ENCODE data around the gene PXYLP1.

Gene PXYLP1

DNA sequence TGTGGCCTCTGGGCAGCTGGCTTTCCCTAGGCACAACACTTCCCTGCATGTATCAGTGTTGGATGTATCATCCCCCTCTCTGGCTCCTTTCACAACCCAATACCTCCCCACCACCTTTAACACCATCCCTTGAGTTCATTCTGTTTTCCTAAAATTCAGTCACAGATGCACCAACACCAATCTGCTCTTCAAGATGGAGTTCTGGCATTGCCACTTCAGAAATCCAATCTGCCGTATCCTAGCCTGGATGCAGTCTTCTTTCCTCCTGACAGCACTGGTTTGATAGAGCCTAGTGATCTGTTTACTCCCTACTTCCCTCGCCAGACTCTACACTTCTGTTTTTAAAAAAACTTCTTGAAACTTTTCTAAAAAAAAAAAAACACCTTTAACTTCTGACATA is 21.7 kb downstream of the PXYLP1 start:
- DNase-seq: peak; percentile 4 to 58

DNA sequence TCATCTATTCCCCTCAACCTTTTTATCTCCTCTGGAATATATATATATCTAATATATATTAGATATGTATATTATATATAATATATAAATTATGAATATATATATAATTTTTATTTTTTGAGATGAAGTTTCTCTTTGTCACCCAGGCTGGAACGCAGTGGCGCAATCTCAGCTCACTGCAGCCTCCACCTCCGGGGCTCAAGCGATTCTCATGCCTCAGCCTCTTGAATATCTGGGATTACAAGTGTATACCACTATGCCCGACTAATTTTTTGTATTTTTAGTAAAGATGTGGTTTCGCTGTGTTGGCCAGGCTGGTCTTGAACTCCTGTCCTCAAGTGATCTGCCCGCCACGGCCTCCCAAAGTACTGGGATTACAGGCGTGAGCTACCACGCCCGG is 22.2 kb downstream of the PXYLP1 start:
- no peak for DNase-seq

DNA sequence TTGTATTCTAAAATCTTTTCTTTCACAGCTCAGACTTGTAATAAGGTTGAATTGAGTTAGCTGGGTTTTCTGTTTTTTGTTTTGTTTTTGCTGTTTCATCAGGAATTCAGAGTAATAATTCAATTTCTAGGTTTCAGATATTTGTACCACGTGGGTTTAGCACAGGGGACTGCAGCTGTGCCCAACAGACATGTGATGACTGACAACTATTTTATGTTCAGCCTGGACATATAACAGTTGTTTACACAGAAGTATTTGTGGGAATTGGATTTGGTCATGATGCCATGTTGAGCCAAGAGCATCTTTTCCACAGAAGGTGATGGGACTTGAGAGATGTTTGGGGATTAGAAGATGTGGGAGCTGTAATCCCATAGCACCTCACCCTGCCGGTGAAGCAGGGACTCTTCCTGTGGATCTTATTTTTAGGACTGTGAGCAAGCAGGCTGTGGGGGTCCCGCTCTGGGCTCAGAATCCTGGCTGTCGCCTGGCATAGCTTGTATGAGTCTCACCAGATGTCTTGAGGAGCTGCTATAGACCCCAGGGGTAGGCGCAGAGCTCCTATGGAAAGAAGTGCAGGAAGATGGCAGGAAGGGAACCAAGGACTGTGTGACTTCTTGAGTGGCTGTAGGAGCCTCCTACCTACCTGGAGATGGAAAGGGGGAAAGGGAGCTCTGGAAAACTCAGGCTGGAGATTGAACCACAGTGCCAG is 23.7 kb downstream of the PXYLP1 start:
- peak; percentile 65 to 77 for DNase-seq

- peak; percentile 94 to 97 for DNase-seq
Measured at GRCh38 chr3:141255846-141256261, 24.2 kb downstream of the PXYLP1 start.

- no peak for DNase-seq
Measured at GRCh38 chr3:141256820-141257219, 25.2 kb downstream of the PXYLP1 start.

- DNase-seq: no peak
Measured at GRCh38 chr3:141257961-141258360, 26.3 kb downstream of the PXYLP1 start.

DNA sequence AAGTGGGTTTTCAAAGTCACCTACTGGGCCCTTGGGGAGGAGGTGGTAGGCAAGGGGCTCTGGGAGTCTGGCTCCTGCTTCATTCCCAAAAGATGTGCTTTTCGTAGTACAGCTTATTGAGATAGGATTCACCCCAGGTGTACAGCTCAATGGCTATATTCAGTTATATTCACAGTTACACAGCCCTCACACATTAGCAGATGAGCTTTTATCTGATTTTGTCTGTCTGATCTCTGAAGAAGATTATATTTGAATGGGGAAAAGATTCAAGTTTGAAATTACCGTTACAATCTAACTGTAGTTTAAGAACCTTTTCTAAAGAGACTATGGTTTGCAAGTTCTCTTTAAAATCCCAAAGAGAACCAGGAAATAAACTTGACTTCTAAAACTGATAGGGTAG is 27.3 kb downstream of the PXYLP1 start:
- DNase-seq: no peak

DNA sequence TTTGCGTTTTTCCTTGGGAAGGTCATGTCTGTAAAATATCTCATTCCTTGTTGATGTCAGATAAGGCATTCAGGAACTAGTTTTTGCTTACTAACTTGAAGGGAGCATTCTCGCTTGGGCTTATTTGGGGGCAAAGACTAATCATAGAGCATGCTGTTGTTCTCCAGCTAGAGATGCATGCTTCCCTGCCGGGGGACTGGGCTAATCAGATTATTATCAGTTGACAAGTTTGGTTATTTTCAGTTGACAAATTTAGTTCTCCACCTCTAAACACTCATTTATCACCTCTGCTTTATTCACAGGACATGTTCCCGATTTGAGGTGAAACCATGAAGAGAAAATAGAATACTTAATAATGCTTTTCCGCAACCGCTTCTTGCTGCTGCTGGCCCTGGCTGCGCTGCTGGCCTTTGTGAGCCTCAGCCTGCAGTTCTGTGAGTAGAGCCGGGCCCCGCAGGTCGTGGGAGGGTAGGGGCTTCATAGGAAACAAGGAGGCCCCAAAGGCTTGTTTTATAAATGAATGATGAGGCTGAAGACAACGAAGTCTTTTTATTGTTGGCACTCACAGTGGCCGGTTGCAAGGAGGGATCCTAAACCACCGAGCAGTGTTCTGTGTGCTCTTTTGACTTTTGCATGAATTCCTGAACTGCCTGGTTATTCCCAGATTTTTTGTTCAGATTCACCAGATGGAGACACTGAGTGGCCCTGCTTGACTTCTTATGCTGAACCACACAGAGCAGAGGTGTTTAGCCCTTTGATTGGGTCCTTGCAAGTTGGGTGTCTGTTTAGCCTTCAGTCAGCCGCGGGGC is 28.4 kb downstream of the PXYLP1 start:
- no peak for DNase-seq

DNA sequence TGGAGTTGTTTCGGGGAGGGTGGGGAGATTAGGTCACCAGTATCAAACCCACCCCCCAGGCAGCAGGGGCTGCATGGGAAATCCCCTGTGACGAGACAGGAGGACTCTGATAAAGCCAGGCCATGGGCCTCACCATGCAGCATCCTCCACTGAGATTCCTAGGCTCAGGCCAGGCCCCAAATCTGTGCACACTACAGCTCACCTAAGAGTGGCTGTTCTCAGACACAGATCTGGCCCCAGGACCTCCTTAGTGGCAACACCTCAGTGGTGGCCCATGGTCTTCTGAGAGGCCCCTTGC is 29.0 kb downstream of the PXYLP1 start:
- DNase-seq: no peak

DNA sequence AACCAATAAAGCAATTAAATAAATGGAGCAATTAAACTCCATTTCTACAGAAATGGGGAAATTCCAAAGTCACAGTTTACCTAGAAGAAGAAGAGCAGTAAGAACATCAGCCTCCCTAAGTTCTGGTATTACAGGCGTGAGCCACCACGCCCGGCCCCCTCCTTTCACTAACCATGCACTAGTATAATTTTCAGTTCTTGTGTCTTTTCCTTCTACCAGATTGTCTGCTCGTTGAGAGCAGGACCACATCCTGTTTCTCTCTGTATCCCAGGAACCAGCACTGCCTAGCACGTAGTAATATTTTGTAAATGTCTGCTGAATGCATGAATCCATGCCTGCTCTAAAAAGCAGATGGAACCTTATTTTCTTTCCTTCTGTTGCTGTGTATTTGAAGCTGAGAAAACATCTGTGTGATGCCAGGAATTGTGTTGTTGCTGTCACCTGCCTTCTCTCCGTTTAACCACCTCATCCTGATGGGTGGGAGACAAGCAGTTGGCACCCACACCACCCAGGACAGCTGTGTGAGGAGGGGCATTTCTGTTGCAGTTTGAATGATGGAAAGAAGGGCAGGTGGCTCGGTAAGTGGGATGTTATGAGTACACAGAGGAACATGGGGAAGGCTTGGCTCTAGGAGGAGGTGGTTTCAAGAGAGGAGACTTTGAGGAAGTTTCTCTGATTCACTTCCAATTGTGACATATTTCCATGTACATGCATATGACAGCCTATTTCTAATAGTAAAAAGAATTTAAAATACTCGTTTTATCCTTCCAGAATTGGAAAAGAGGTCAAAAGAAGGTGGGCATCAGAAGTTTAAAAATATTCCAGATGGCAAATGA is 30.1 kb downstream of the PXYLP1 start:
- peak in 1 of 2 experiments; percentile 8 for DNase-seq

GRCh38 chr3:141262308-141262705 is 30.7 kb downstream of the PXYLP1 start:
- no peak for DNase-seq

DNA sequence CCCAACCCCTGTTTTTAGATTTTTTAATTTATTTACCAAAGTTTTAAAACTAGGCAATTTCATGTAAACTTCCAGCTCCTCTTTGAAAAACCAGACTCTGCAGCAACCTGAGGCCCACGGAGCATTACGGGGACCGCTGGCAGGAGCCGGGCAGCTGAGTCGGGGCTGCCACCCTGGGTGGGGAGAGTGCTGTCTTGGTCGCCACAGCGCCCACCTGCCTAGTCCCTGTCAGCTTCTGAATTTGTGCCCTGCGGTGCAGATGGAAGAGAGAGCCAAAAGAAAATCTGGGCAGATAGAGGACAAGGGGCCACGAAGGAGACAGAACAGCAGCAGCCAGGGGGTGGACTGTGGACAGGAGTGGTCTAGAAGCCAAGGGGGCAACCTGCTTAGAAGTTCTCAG is 34.6 kb downstream of the PXYLP1 start:
- DNase-seq: no peak

GRCh38 chr3:141266797-141267555 is 35.4 kb downstream of the PXYLP1 start:
- DNase-seq: no peak

- no peak for DNase-seq
Measured at GRCh38 chr3:141267629-141268028, 36.0 kb downstream of the PXYLP1 start.

DNA sequence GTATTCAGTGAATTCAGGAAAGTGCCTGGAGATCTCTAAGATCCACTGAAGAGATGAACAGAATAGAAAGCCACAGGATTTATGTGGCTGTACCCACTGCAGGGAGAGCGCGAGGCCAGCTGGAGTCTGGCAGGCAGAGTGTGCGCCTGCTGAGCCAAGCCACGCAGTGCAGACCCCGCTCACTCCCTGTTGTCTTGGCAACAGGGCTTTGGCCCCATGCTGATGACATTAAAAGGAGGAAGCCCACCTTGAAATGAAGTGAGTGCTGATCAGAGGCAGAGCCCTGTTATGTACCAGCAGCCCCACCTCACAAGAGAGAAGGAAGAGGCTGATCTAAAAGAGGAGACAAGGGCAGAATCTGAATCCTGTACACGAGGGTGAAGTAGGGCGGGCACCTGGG is 36.7 kb downstream of the PXYLP1 start:
- DNase-seq: no peak

DNA sequence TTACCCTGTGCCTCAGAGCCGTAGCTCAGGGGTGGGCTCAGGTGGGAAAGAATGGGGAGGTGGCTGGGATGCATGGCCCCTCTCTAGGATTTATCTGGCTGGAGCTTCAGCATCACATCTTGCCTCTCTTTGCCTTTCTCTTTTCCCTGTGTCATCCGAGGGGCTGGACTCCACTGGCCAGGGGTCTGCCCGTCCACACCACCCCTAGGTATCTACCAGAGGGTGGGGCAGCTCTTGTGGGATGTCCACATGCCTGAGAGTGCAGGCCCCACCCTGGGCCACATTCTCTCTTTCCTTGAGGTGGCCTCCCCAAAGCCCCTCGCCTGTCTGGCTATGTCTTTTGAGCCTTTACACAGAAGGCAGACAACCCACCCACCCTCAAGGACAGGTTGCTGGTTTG is 37.2 kb downstream of the PXYLP1 start:
- no peak for DNase-seq

- no peak for DNase-seq
Measured at GRCh38 chr3:141269961-141270360, 38.3 kb downstream of the PXYLP1 start.

- DNase-seq: no peak
Measured at GRCh38 chr3:141271279-141272030, 39.8 kb downstream of the PXYLP1 start.

GRCh38 chr3:141272906-141273662 is 41.5 kb downstream of the PXYLP1 start:
- DNase-seq: no peak

DNA sequence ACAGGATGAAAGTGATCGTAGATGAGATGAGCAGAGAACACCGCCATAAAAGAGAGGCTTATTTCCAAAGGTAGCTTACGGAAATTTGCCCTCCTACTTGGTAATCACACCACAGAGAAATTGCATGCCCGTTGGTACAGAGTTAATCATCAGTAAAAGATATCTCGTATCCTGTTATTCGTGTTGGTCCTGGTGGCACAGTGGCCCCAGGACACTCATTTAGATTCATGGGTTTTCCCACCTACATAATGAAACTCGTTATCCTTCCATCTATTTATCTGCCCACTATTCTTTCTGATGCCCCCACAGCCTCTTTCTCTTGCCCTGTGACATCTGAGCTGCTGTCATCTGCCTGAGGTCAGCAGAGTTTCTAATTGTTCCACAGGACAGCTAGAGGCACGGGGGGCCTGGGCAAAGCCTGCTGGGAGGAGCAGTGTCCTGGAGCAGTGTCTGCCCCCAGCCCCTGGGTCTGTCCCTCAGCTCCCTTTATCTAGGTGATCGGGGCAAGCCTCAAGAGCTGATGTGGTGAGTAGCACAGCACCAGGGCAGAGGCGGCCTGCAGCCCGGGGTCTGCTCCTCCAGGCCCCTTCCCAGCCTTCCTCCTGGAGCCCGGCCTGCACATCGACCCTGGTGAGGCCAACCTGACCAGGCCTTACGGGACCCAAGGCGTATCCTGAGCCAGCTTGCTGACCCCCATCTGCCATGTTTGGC is 42.2 kb downstream of the PXYLP1 start:
- no peak for DNase-seq

Data from NCI-H446 (cell line).